HG02623 (cell line): Measurements from ENCODE around the gene ARAF.
"Not testable (repeated sequence)": the region's sequence is repeated elsewhere in the genome, so short reads cannot be mapped to it uniquely, and the experiment has no call there.

Experiments
- ATAC-seq: cut with Tn5 transposase; IDR thresholded peaks from one replicate; pipeline ENCODE4 v1.9.1; 2021; ENCODE audit warnings: moderate library complexity; ENCODE audit not compliant: unreplicated experiment

Gene ARAF

DNA sequence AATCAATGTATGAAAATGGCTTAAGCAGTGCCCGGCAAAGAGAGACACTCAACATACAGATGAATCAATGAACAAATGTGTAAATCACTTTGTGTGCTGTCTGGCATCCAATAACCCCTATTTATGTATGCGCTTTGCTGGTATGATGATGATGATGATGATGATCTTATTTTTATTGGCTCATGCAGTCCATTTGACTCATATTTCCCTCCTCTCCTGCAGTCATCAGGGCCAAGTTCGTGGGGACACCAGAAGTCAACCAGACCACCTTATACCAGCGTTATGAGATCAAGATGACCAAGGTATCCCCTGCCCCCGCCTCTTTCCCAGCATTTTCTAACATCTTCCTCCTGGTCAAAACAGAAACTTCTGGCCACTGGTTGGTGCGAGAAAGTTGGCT, 23.7 kb downstream of the ARAF start:
- ATAC-seq: no peak

DNA sequence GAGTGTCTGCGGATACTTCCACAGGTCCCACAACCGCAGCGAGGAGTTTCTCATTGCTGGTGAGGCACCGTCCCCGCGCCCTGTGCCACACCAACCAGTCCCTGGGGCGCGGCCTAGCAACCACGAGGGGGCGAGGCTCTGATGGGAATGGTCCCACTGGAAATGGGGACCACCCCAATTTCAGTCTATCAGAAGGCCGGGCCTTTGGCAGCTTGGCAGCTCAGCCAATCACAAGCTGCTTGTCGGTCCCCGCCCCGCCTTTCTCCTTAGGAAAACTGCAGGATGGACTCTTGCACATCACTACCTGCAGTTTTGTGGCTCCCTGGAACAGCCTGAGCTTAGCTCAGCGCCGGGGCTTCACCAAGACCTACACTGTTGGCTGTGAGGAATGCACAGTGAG, 24.3 kb downstream of the ARAF start:
- ATAC-seq: no peak

DNA sequence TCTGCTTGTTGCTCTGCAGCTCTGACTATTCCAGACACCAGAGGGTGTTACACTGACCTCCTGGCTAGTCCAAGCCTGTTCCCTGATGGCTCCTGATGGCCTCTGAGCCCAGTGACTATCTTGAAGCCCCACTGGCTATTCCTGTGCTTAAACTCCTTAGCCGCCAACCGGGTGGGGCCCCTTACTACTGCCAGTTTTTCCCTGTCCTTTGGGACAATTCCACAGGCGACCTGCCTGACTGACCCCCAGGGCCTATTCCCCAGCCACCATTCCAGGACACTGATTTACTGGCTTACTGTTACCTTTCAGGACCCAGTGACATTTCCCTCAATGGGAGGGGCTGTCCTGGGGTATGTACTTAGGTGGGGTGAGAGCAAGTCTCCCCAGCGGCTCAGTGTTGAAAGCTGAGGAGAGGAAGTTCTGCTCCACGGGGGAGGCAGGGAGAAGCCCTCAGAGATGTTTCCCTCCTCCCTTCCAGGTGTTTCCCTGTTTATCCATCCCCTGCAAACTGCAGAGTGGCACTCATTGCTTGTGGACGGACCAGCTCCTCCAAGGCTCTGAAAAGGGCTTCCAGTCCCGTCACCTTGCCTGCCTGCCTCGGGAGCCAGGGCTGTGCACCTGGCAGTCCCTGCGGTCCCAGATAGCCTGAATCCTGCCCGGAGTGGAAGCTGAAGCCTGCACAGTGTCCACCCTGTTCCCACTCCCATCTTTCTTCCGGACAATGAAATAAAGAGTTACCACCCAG, 25.2 kb downstream of the ARAF start:
- ATAC-seq: no peak

- no peak for ATAC-seq
Measured at GRCh38 chrX:47587091-47587891, 26.3 kb downstream of the ARAF start.

- no peak for ATAC-seq
Measured at GRCh38 chrX:47587906-47588735, 27.1 kb downstream of the ARAF start.

- ATAC-seq: no peak
Measured at GRCh38 chrX:47590984-47591383, 30.0 kb downstream of the ARAF start.

GRCh38 chrX:47593522-47593921, 32.5 kb downstream of the ARAF start:
- no peak for ATAC-seq

DNA sequence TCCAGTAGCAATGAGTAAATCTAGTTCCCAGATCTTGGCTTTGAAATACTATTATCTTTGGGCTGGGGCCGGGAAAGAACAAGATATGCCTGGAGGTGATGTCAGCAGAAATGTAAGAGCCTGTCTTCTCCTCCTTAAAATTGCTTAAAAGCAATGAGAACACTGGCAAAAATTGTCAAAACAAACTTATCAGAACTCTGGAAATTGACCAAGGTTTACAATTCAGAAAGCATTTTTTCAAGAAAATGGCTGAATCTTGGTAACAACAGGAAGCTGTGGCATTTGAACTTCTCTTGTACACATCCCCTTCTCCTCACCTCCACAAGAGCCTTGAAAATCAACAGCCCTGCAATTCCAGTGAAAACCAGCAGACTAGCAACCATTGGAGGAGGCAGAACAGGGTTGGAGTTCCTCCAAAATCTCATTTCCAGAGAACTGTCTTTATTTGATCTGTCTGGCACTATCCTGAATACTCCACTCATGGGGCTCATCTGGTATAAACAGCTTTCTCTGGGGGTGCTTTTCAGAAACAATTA, 34.8 kb downstream of the ARAF start:
- no peak for ATAC-seq

DNA sequence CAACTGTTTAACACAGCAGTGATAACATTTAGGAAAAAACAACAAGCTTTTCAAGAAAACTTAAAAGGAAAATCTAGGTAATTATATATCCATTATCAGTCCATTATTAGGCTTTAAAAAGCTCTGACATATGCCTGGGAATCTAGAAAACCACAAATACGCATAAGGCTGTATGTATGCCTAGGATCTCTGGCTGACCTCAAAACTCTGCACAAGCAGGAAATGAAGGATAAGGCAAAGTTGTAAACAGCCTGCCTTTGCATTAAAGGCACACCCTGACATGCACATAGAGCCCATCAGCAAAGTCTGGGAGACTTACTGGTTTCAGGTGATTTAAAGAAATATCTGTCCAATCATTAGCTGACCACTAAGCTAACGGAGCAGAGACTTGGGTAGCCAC, 35.3 kb downstream of the ARAF start:
- no peak for ATAC-seq

- no peak for ATAC-seq
Measured at GRCh38 chrX:47597222-47597621, 36.2 kb downstream of the ARAF start.

- not testable (repeated sequence) for ATAC-seq
Measured at GRCh38 chrX:47603125-47603524, 42.1 kb downstream of the ARAF start.

DNA sequence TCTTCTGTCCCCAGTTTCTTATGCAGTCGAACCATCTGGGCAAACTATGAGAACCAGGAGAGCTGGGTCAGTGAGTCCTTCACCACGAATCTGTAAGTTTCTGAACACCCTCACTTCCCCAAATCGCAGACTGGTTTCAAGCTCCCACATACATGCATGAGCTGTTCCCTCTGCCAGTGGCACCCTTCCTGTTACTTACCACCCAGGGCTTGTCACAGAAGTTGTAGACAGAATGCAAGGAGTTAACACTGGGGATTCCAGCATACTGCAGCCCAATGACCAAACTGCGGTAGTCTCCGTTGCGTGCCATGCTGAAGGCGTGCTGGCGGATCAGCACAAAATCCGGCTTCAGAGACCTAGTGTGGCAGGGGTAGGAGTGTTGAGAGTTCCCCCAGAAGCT, 44.0 kb downstream of the ARAF start:
- ATAC-seq: no peak

GRCh38 chrX:47607091-47607490, 46.1 kb downstream of the ARAF start:
- ATAC-seq: no peak

GRCh38 chrX:47608130-47608810, 47.3 kb downstream of the ARAF start:
- ATAC-seq: no peak

GRCh38 chrX:47610511-47610910, 49.5 kb downstream of the ARAF start:
- no peak for ATAC-seq

DNA sequence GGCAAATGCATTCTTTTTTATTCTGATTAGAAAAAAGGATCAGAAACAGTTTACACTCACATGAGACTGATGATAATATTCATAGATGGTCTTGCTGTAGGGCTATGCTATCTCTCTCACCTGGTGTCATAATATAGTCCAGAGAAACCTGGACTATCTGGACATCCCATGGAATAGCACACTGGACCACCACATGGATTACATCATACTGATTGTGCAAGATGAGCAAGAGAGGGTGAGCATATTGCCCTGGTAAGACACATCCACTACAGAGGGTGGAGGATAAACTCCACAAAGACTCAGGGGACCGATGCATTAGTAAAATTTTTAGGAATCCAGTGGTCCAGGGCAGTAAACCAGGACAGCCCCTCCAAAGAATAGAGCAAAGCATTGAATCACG, 50.5 kb downstream of the ARAF start:
- ATAC-seq: no peak

DNA sequence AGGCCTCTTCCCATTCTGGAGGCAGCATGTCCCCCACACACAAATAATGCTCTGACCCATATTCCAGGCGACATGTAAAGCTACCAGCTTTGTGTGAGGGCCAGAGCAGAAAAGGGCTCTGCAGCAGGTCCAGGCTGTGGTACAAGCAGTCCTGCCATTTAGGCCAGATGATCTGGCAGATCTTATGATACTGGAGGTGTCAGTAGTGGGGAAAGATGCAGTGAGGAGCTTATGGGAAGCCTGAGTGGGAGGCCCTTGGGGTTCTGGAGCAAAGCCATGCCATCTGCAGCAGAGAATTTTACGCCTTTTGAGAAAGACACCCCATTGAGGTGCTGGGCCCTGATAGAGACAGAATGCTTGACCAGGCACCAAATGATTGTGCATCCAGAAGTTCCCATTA, 50.9 kb downstream of the ARAF start:
- no peak for ATAC-seq

- no peak for ATAC-seq
Measured at GRCh38 chrX:47612418-47612817, 51.4 kb downstream of the ARAF start.

DNA sequence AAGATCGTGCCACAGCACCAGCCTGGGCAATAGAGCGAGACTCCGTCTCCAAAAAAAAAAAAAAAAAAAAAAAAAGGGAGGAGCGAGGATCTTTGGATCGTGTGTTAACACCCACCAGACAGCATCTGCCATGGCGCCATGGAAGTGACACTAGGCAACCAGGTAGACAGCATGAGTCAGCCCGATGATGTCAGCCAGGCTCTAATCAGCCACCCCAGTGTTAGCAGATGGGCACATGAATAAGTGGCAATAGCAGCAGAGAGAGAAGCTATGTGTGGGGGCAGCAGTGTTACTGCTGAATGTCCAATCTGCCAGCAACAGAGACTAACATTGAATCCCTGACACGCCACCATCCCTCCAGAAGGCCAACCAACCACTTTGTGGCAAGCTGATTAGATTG, 52.1 kb downstream of the ARAF start:
- ATAC-seq: no peak

DNA sequence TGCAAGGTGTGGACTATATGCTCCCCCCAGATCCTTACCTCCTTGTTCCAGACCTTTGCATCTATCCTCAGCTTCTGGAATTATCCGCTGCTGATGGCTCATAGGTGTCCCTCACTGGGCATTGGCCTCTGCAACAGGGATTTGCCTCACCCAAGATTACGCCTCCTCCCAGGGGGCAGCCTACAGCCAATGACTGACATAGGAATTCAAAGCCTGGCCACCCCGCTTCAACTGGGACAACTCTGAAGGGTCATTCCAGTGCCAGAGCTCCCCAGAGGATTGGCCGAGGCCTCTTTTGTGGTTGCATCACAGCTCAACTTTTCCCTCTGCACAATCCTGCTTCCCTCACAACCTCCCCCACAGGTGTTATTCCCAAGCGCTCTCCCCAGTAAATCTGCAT, 53.6 kb downstream of the ARAF start:
- ATAC-seq: no peak
